ENCODE measurements around the gene TBX2. TPM values are rescaled to one million over a fixed set of nuclear protein-coding genes. Genes with fewer than 3 reads are reported as not detected.

TBX2 gene
- total RNA-seq, 2 donors from 2014 or later, result 0.07 TPM; not detected in 1

GRCh38 chr17:61411011-61411260 is 11.3 kb downstream of the TBX2 start:
- H3K4me3 Mint-ChIP-seq, result peak overlapping the region; percentile 60
- H3K9me3 Mint-ChIP-seq, result no peaks in the 10 kb centered on the region
- H3K4me1 Mint-ChIP-seq, result peaks cover 11% of the 10 kb centered on the region
- DNase-seq, result no peak
- 0 to 1% methylated on average over 1 to 29 of the region's 29 CpGs for WGBS, 2 experiments (ENCODE audit: insufficient coverage in 1 of 2, insufficient read length in 1 of 2)
- H3K4me3 ChIP-seq (ENCODE audit: low read length), result peak overlapping the region; percentile 80
- H3K4me1 ChIP-seq (ENCODE audit: control insufficient read depth, insufficient read depth, low read length), result no peaks in the 10 kb centered on the region
- H3K27me3 ChIP-seq (ENCODE audit: control insufficient read depth, insufficient read depth, low read length, poor library complexity, severe bottlenecking), result peaks cover 98% of the 10 kb centered on the region
- no peaks in the 10 kb centered on the region for H3K9me3 ChIP-seq (ENCODE audit: control insufficient read depth, low read length)
- no peaks in the 10 kb centered on the region for H3K36me3 ChIP-seq (ENCODE audit: control insufficient read depth, insufficient read depth, low read length)
- H3K9ac ChIP-seq (ENCODE audit: extremely low read depth, low read length, poor library complexity, severe bottlenecking), result no peak overlapping the region
- no peak overlapping the region for H3K27ac Mint-ChIP-seq
- peaks cover 84% of the 10 kb centered on the region for H3K27me3 Mint-ChIP-seq (ENCODE audit: insufficient read depth)
- H3K27ac ChIP-seq (ENCODE audit: low read depth, low read length), result no peak overlapping the region
- no peaks in the 10 kb centered on the region for H3K36me3 Mint-ChIP-seq (ENCODE audit: low read depth)
- no peak for TF ChIP-seq CTCF (conservative IDR thresholded peaks at IDR 0.05)

DNA sequence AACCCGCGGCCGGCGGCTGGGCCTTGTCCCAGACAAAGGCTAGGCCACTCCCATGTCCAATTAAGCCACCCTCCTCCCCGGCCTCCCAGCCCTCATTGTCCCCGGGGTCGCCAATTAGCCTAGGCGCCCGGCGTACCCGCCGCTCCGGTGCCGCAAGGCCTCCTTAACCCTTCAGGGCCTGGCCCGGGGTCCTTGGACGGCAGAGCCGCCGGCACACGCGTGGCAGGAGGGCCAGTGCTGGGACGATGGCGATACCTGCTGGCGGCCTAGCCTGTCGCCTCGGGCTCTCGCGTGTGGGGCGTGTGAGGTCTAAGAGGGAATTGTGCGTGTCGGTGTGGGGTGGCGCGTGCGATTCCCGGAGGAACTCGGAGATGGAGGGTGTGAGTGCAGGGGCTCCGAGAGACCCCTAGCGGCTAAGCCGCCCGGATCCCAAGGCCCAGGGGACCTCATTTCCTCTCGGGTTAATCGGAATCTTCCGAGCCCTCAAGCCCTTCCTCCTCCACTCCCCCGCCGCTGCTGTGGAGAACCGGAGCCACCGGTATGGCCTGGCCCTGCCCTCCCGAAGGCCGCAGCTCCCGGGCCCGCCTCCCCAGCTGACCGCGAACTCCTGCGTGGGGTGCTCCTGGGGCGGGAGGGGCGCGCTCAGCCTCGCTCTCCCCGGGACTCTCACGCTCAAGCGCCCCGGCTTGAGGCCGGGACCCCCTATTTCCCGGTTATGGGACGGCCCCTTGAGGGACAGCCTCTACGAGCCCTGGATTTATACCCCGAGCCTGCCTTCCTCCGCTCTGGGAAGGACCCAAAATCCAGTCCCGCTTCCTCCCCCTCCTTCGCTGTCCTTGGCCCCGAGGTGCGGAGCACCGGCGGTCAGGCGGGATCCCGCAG is 11.9 kb downstream of the TBX2 start:
- H3K9me3 ChIP-seq (ENCODE audit: control insufficient read depth, low read length), result no peaks in the 10 kb centered on the region
- no peak overlapping the region for H3K9ac ChIP-seq (ENCODE audit: extremely low read depth, low read length, poor library complexity, severe bottlenecking)
- peak; percentile 54 for TF ChIP-seq CTCF (conservative IDR thresholded peaks at IDR 0.05)
- Mint-ChIP-seq H3K36me3 (ENCODE audit: low read depth) (no peaks in the 10 kb centered on the region), H3K27ac (no peak overlapping the region), H3K4me1 (peaks cover 11% of the 10 kb centered on the region), H3K9me3 (no peaks in the 10 kb centered on the region), H3K27me3 (ENCODE audit: insufficient read depth) (peaks cover 83% of the 10 kb centered on the region), H3K4me3 (peak overlapping the region; percentile 60)
- DNase-seq, result peak; percentile 94
- no peaks in the 10 kb centered on the region for H3K36me3 ChIP-seq (ENCODE audit: control insufficient read depth, insufficient read depth, low read length)
- no peaks in the 10 kb centered on the region for H3K4me1 ChIP-seq (ENCODE audit: control insufficient read depth, insufficient read depth, low read length)
- H3K27ac ChIP-seq (ENCODE audit: low read depth, low read length), result no peak overlapping the region
- peak overlapping the region; percentile 80 for H3K4me3 ChIP-seq (ENCODE audit: low read length)
- H3K27me3 ChIP-seq (ENCODE audit: control insufficient read depth, insufficient read depth, low read length, poor library complexity, severe bottlenecking), result peaks cover 98% of the 10 kb centered on the region
- WGBS, 2 experiments (ENCODE audit: insufficient coverage in 1 of 2, insufficient read length in 1 of 2), result 2% methylated on average over 45 to 75 of the region's 75 CpGs

- Mint-ChIP-seq H3K4me3 (peak overlapping the region; percentile 60), H3K36me3 (ENCODE audit: low read depth) (no peaks in the 10 kb centered on the region), H3K27ac (no peak overlapping the region), H3K27me3 (ENCODE audit: insufficient read depth) (peaks cover 81% of the 10 kb centered on the region), H3K4me1 (peaks cover 11% of the 10 kb centered on the region), H3K9me3 (no peaks in the 10 kb centered on the region)
- Histone ChIP-seq H3K27ac (ENCODE audit: low read depth, low read length) (no peak overlapping the region), H3K27me3 (ENCODE audit: control insufficient read depth, insufficient read depth, low read length, poor library complexity, severe bottlenecking) (peaks cover 92% of the 10 kb centered on the region), H3K9me3 (ENCODE audit: control insufficient read depth, low read length) (no peaks in the 10 kb centered on the region), H3K4me3 (ENCODE audit: low read length) (peak overlapping the region; percentile 80), H3K9ac (ENCODE audit: extremely low read depth, low read length, poor library complexity, severe bottlenecking) (peak overlapping the region; percentile 20), H3K36me3 (ENCODE audit: control insufficient read depth, insufficient read depth, low read length) (no peaks in the 10 kb centered on the region), H3K4me1 (ENCODE audit: control insufficient read depth, insufficient read depth, low read length) (no peaks in the 10 kb centered on the region)
- DNase-seq, result peak; percentile 96
- 1% methylated on average over 61 to 69 of the region's 69 CpGs for WGBS, 2 experiments (ENCODE audit: insufficient coverage in 1 of 2, insufficient read length in 1 of 2)
- TF ChIP-seq CTCF (conservative IDR thresholded peaks at IDR 0.05), result peak; percentile 100
Observed at GRCh38 chr17:61412143-61412859, 12.7 kb downstream of the TBX2 start.
